ENCODE results near the gene TECR. TPM values are rescaled to one million over a fixed set of nuclear protein-coding genes. Genes with fewer than 3 reads are reported as not detected.

The TECR gene
- total RNA-seq, 1 donor from 2014 or later, result 177 TPM

- no peaks in the 10 kb centered on the region for H3K36me3 Mint-ChIP-seq (ENCODE audit: low read depth)
- peaks cover 13% of the 10 kb centered on the region for H3K4me1 Mint-ChIP-seq
- no peak for TF ChIP-seq CTCF (conservative IDR thresholded peaks at IDR 0.05)
- DNase-seq (ENCODE audit: low read depth, low spot score), result no peak
- no peaks in the 10 kb centered on the region for H3K27me3 Mint-ChIP-seq (ENCODE audit: low read depth)
- no peak overlapping the region for H3K4me3 Mint-ChIP-seq
- no peak overlapping the region for H3K27ac Mint-ChIP-seq (ENCODE audit: unreplicated experiment)
- H3K9me3 Mint-ChIP-seq, result no peaks in the 10 kb centered on the region
These were observed 46.1 kb downstream of the TECR start for GRCh38 chr19:14575428-14575980.

GRCh38 chr19:14576363-14576762, 47.0 kb downstream of the TECR start:
- H3K4me1 Mint-ChIP-seq, result peaks cover 13% of the 10 kb centered on the region
- H3K27ac Mint-ChIP-seq (ENCODE audit: unreplicated experiment), result no peak overlapping the region
- no peaks in the 10 kb centered on the region for H3K36me3 Mint-ChIP-seq (ENCODE audit: low read depth)
- no peak overlapping the region for H3K4me3 Mint-ChIP-seq
- H3K27me3 Mint-ChIP-seq (ENCODE audit: low read depth), result no peaks in the 10 kb centered on the region
- H3K9me3 Mint-ChIP-seq, result no peaks in the 10 kb centered on the region
- DNase-seq (ENCODE audit: low read depth, low spot score), result no peak
- TF ChIP-seq CTCF (conservative IDR thresholded peaks at IDR 0.05), result no peak

- H3K36me3 Mint-ChIP-seq (ENCODE audit: low read depth), result no peaks in the 10 kb centered on the region
These were observed 47.9 kb downstream of the TECR start for GRCh38 chr19:14577264-14577663.

GRCh38 chr19:14577885-14578427, 48.6 kb downstream of the TECR start:
- H3K27me3 Mint-ChIP-seq (ENCODE audit: low read depth), result peaks cover 3% of the 10 kb centered on the region
- H3K4me3 Mint-ChIP-seq, result no peak overlapping the region
- H3K9me3 Mint-ChIP-seq, result no peaks in the 10 kb centered on the region
- no peaks in the 10 kb centered on the region for H3K36me3 Mint-ChIP-seq (ENCODE audit: low read depth)
- no peak for TF ChIP-seq CTCF (conservative IDR thresholded peaks at IDR 0.05)
- DNase-seq (ENCODE audit: low read depth, low spot score), result no peak
- H3K4me1 Mint-ChIP-seq, result peaks cover 6% of the 10 kb centered on the region
- H3K27ac Mint-ChIP-seq (ENCODE audit: unreplicated experiment), result no peak overlapping the region

More at GRCh38 chr19:14577264-14577663, 47.9 kb downstream of the TECR start:
- peaks cover 6% of the 10 kb centered on the region for H3K4me1 Mint-ChIP-seq
- H3K27ac Mint-ChIP-seq (ENCODE audit: unreplicated experiment), result no peak overlapping the region
- DNase-seq (ENCODE audit: low read depth, low spot score), result no peak
- no peak for TF ChIP-seq CTCF (conservative IDR thresholded peaks at IDR 0.05)
- no peaks in the 10 kb centered on the region for H3K9me3 Mint-ChIP-seq
- H3K27me3 Mint-ChIP-seq (ENCODE audit: low read depth), result no peaks in the 10 kb centered on the region
- H3K4me3 Mint-ChIP-seq, result no peak overlapping the region

- Mint-ChIP-seq H3K4me3 (no peak overlapping the region), H3K27me3 (ENCODE audit: low read depth) (peaks cover 10% of the 10 kb centered on the region), H3K9me3 (no peaks in the 10 kb centered on the region), H3K36me3 (ENCODE audit: low read depth) (no peaks in the 10 kb centered on the region), H3K4me1 (no peaks in the 10 kb centered on the region), H3K27ac (ENCODE audit: unreplicated experiment) (no peak overlapping the region)
- no peak for TF ChIP-seq CTCF (conservative IDR thresholded peaks at IDR 0.05)
- no peak for DNase-seq (ENCODE audit: low read depth, low spot score)
These were observed 51.3 kb downstream of the TECR start for GRCh38 chr19:14580623-14581237.
